Right lobe of liver (tissue), 4 donors: ENCODE data around the gene SLC34A3.

Source experiments
- CTCF ChIP-seq, 4 donors: fragments of 200-600 bp in 3 of 4; fragments of 450-650 bp in 1 of 4; IDR thresholded peaks; one replicate each; pipeline versions ENCODE4 v1.5.1 to v1.8.0; 2016 to 2022; ENCODE audit warnings: antibody characterized with exemption in 4 of 4, mild to moderate bottlenecking in 2 of 4
- POLR2A ChIP-seq: fragments of 450-650 bp; IDR thresholded peaks from one replicate; pipeline ENCODE4 v1.6.1; 2017; ENCODE audit warnings: antibody characterized with exemption, mild to moderate bottlenecking
- donor health status: DM: no; HTN: no; CAD: no.
- donor health status: DM: no; HTN: no; CAD: no.
- donor health status: DM: no; HTN: yes; CAD: no.

GRCh38 chr9:137221095-137221505 is 9.6 kb upstream of the SLC34A3 start:
- TF ChIP-seq CTCF (IDR thresholded peaks at IDR 0.05) (no peak), POLR2A (no peak)
